Measurements from ENCODE around the gene RBM22.

The RBM22 gene

GRCh38 chr5:150738862-150739261 is 38.0 kb upstream of the RBM22 start:
- H3K18ac ChIP-seq (ENCODE audit: low read length), result no peak overlapping the region
- no peak overlapping the region for H2BK15ac ChIP-seq (replicated peaks; ENCODE audit: low read depth)
- H3K27me3 ChIP-seq (ENCODE audit: insufficient read depth, low read length, poor library complexity), result no peaks in the 10 kb centered on the region
- no peak overlapping the region for H2BK5ac ChIP-seq (ENCODE audit: low read length)
- no peaks in the 10 kb centered on the region for H3K79me2 ChIP-seq (ENCODE audit: control insufficient read depth, insufficient read depth, low read length)
- no peak overlapping the region for H3K4me3 ChIP-seq (ENCODE audit: low read length)
- no peak overlapping the region for H3K23ac ChIP-seq (ENCODE audit: low read length)
- H3K56ac ChIP-seq (ENCODE audit: low read length), result no peak overlapping the region
- H3K4me1 ChIP-seq (ENCODE audit: control insufficient read depth, low read depth, low read length), result no peaks in the 10 kb centered on the region
- no peak overlapping the region for H2BK120ac ChIP-seq (ENCODE audit: low read depth, low read length)
- peaks cover 9% of the 10 kb centered on the region for H3K79me1 ChIP-seq (ENCODE audit: low read length)
- H3K27ac ChIP-seq (ENCODE audit: low read depth, low read length), result no peak overlapping the region
- WGBS (ENCODE audit: extremely low coverage, insufficient coverage, low lambda C conversion rate), result no CpG with 5 or more reads among the region's 7 CpGs
- no peak overlapping the region for H3K9ac ChIP-seq (ENCODE audit: low read length)
- H3K4ac ChIP-seq (ENCODE audit: low read depth, low read length), result no peak overlapping the region
- no peak overlapping the region for H3K4me2 ChIP-seq (ENCODE audit: low read length)
- DNase-seq, result no peak
- H4K8ac ChIP-seq (ENCODE audit: low read depth, low read length), result no peak overlapping the region
- H2AK5ac ChIP-seq (ENCODE audit: low read length), result no peak overlapping the region
- no peak overlapping the region for H4K5ac ChIP-seq (ENCODE audit: low read length)
- H3K36me3 ChIP-seq (ENCODE audit: control insufficient read depth, insufficient read depth, low read length), result no peaks in the 10 kb centered on the region

- H3K27me3 ChIP-seq (ENCODE audit: insufficient read depth, low read length, poor library complexity), result no peaks in the 10 kb centered on the region
- no peak overlapping the region for H4K8ac ChIP-seq (ENCODE audit: low read depth, low read length)
- no peak overlapping the region for H3K27ac ChIP-seq (ENCODE audit: low read depth, low read length)
- H3K56ac ChIP-seq (ENCODE audit: low read length), result no peak overlapping the region
- no peak overlapping the region for H3K9ac ChIP-seq (ENCODE audit: low read length)
- H3K4me1 ChIP-seq (ENCODE audit: control insufficient read depth, low read depth, low read length), result no peaks in the 10 kb centered on the region
- H3K18ac ChIP-seq (ENCODE audit: low read length), result no peak overlapping the region
- peaks cover 4% of the 10 kb centered on the region for H3K36me3 ChIP-seq (ENCODE audit: control insufficient read depth, insufficient read depth, low read length)
- H2BK5ac ChIP-seq (ENCODE audit: low read length), result no peak overlapping the region
- no peaks in the 10 kb centered on the region for H3K79me2 ChIP-seq (ENCODE audit: control insufficient read depth, insufficient read depth, low read length)
- no peak overlapping the region for H2BK15ac ChIP-seq (replicated peaks; ENCODE audit: low read depth)
- H2BK120ac ChIP-seq (ENCODE audit: low read depth, low read length), result no peak overlapping the region
- WGBS (ENCODE audit: extremely low coverage, insufficient coverage, low lambda C conversion rate), result no CpG with 5 or more reads among the region's 7 CpGs
- no peak overlapping the region for H4K5ac ChIP-seq (ENCODE audit: low read length)
- no peak overlapping the region for H3K4ac ChIP-seq (ENCODE audit: low read depth, low read length)
- DNase-seq, result peak; percentile 51
- no peak overlapping the region for H3K4me2 ChIP-seq (ENCODE audit: low read length)
- H3K4me3 ChIP-seq (ENCODE audit: low read length), result no peak overlapping the region
- no peak overlapping the region for H3K23ac ChIP-seq (ENCODE audit: low read length)
- peaks cover 9% of the 10 kb centered on the region for H3K79me1 ChIP-seq (ENCODE audit: low read length)
- no peak overlapping the region for H2AK5ac ChIP-seq (ENCODE audit: low read length)
These were observed 33.9 kb upstream of the RBM22 start for GRCh38 chr5:150734579-150735384.

DNA sequence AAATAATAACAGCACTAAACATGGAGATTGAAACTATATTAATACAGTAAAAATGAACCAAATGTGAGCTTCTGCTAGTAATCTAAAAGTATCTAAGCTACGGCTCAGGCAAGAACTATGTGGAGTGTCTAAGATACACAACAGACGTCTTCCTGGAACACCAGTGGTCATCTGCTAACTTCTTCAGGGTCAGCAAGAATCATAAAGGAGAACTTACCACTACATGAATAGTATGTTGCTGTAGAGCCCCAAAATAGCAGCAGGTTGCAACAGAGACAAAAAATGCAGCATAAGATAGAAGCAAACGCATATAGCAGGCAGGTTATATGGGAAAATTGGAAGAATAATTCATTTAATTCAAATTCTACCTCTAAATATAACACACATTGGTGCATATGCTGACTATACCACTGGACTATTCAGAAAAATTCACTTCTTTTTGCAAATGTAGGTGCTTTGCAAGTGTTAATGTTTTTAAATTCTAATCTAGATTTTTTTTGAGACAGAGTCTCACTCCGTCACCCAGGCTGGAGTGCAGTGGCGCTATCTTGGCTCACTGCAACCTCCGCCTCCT is 30.9 kb upstream of the RBM22 start:
- H4K5ac ChIP-seq (ENCODE audit: low read length), result no peak overlapping the region
- no peak overlapping the region for H3K18ac ChIP-seq (ENCODE audit: low read length)
- H2BK5ac ChIP-seq (ENCODE audit: low read length), result no peak overlapping the region
- no peak overlapping the region for H4K8ac ChIP-seq (ENCODE audit: low read depth, low read length)
- H3K36me3 ChIP-seq (ENCODE audit: control insufficient read depth, insufficient read depth, low read length), result peaks cover 4% of the 10 kb centered on the region
- no peak overlapping the region for H3K27ac ChIP-seq (ENCODE audit: low read depth, low read length)
- no peak overlapping the region for H3K56ac ChIP-seq (ENCODE audit: low read length)
- no peak overlapping the region for H3K9ac ChIP-seq (ENCODE audit: low read length)
- no peak overlapping the region for H3K23ac ChIP-seq (ENCODE audit: low read length)
- H2BK120ac ChIP-seq (ENCODE audit: low read depth, low read length), result no peak overlapping the region
- H2BK15ac ChIP-seq (replicated peaks; ENCODE audit: low read depth), result no peak overlapping the region
- H2AK5ac ChIP-seq (ENCODE audit: low read length), result no peak overlapping the region
- no peak overlapping the region for H3K4me2 ChIP-seq (ENCODE audit: low read length)
- no peak for DNase-seq
- WGBS (ENCODE audit: extremely low coverage, insufficient coverage, low lambda C conversion rate), result no CpG with 5 or more reads among the region's 6 CpGs
- no peak overlapping the region for H3K4ac ChIP-seq (ENCODE audit: low read depth, low read length)
- H3K4me1 ChIP-seq (ENCODE audit: control insufficient read depth, low read depth, low read length), result no peaks in the 10 kb centered on the region
- H3K79me2 ChIP-seq (ENCODE audit: control insufficient read depth, insufficient read depth, low read length), result no peaks in the 10 kb centered on the region
- H3K79me1 ChIP-seq (ENCODE audit: low read length), result peaks cover 9% of the 10 kb centered on the region
- H3K27me3 ChIP-seq (ENCODE audit: insufficient read depth, low read length, poor library complexity), result no peaks in the 10 kb centered on the region
- H3K4me3 ChIP-seq (ENCODE audit: low read length), result no peak overlapping the region

DNA sequence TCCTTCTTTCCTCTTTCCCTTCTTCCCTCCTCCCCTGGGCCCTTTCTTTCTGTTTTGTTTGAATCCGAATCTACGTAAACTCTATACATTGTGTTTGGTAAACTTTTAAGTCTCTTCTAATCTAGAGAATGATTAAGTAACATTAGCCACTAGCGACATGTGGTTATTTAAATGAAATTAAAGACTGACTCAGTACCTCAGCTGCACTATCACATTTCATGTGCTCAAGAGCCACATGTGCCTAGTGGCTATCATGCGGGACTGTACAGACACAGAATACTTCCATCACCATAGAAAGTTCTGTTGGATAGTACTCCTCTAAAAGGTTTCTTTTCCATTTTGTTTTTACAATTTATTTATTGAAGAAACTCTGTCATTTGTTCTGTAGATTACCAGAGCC is 29.0 kb upstream of the RBM22 start:
- H4K8ac ChIP-seq (ENCODE audit: low read depth, low read length), result no peak overlapping the region
- H3K4ac ChIP-seq (ENCODE audit: low read depth, low read length), result no peak overlapping the region
- H3K18ac ChIP-seq (ENCODE audit: low read length), result no peak overlapping the region
- no peak for DNase-seq
- no peak overlapping the region for H3K27ac ChIP-seq (ENCODE audit: low read depth, low read length)
- H3K27me3 ChIP-seq (ENCODE audit: insufficient read depth, low read length, poor library complexity), result no peaks in the 10 kb centered on the region
- peaks cover 4% of the 10 kb centered on the region for H3K36me3 ChIP-seq (ENCODE audit: control insufficient read depth, insufficient read depth, low read length)
- no peak overlapping the region for H3K23ac ChIP-seq (ENCODE audit: low read length)
- no peak overlapping the region for H4K5ac ChIP-seq (ENCODE audit: low read length)
- H3K9ac ChIP-seq (ENCODE audit: low read length), result no peak overlapping the region
- no peak overlapping the region for H2AK5ac ChIP-seq (ENCODE audit: low read length)
- H2BK120ac ChIP-seq (ENCODE audit: low read depth, low read length), result no peak overlapping the region
- no peak overlapping the region for H3K56ac ChIP-seq (ENCODE audit: low read length)
- H2BK5ac ChIP-seq (ENCODE audit: low read length), result no peak overlapping the region
- no peaks in the 10 kb centered on the region for H3K79me2 ChIP-seq (ENCODE audit: control insufficient read depth, insufficient read depth, low read length)
- no CpG with 5 or more reads among the region's 4 CpGs for WGBS (ENCODE audit: extremely low coverage, insufficient coverage, low lambda C conversion rate)
- H2BK15ac ChIP-seq (replicated peaks; ENCODE audit: low read depth), result no peak overlapping the region
- H3K4me1 ChIP-seq (ENCODE audit: control insufficient read depth, low read depth, low read length), result no peaks in the 10 kb centered on the region
- no peak overlapping the region for H3K4me2 ChIP-seq (ENCODE audit: low read length)
- no peak overlapping the region for H3K4me3 ChIP-seq (ENCODE audit: low read length)
- peaks cover 5% of the 10 kb centered on the region for H3K79me1 ChIP-seq (ENCODE audit: low read length)

- no peak for DNase-seq
- WGBS (ENCODE audit: extremely low coverage, insufficient coverage, low lambda C conversion rate), result no CpG with 5 or more reads among the region's 2 CpGs
- H3K23ac ChIP-seq (ENCODE audit: low read length), result no peak overlapping the region
These were observed 23.0 kb upstream of the RBM22 start for GRCh38 chr5:150723845-150724244.

More at GRCh38 chr5:150723845-150724244, 23.0 kb upstream of the RBM22 start:
- no peak overlapping the region for H4K8ac ChIP-seq (ENCODE audit: low read depth, low read length)
- no peak overlapping the region for H4K5ac ChIP-seq (ENCODE audit: low read length)
- no peak overlapping the region for H2BK5ac ChIP-seq (ENCODE audit: low read length)
- H2BK120ac ChIP-seq (ENCODE audit: low read depth, low read length), result no peak overlapping the region
- no peak overlapping the region for H3K4me3 ChIP-seq (ENCODE audit: low read length)
- H3K9ac ChIP-seq (ENCODE audit: low read length), result no peak overlapping the region
- no peaks in the 10 kb centered on the region for H3K79me2 ChIP-seq (ENCODE audit: control insufficient read depth, insufficient read depth, low read length)
- H3K56ac ChIP-seq (ENCODE audit: low read length), result no peak overlapping the region
- H3K36me3 ChIP-seq (ENCODE audit: control insufficient read depth, insufficient read depth, low read length), result peaks cover 1% of the 10 kb centered on the region
- no peaks in the 10 kb centered on the region for H3K27me3 ChIP-seq (ENCODE audit: insufficient read depth, low read length, poor library complexity)
- H3K4me2 ChIP-seq (ENCODE audit: low read length), result no peak overlapping the region
- H2AK5ac ChIP-seq (ENCODE audit: low read length), result no peak overlapping the region
- H3K27ac ChIP-seq (ENCODE audit: low read depth, low read length), result no peak overlapping the region
- H3K79me1 ChIP-seq (ENCODE audit: low read length), result no peaks in the 10 kb centered on the region
- no peak overlapping the region for H3K18ac ChIP-seq (ENCODE audit: low read length)
- H3K4me1 ChIP-seq (ENCODE audit: control insufficient read depth, low read depth, low read length), result no peaks in the 10 kb centered on the region
- no peak overlapping the region for H3K4ac ChIP-seq (ENCODE audit: low read depth, low read length)
- H2BK15ac ChIP-seq (replicated peaks; ENCODE audit: low read depth), result no peak overlapping the region

Measured in mesendoderm (in vitro differentiated cells).